ENCODE data around the gene TET3.

DNA sequence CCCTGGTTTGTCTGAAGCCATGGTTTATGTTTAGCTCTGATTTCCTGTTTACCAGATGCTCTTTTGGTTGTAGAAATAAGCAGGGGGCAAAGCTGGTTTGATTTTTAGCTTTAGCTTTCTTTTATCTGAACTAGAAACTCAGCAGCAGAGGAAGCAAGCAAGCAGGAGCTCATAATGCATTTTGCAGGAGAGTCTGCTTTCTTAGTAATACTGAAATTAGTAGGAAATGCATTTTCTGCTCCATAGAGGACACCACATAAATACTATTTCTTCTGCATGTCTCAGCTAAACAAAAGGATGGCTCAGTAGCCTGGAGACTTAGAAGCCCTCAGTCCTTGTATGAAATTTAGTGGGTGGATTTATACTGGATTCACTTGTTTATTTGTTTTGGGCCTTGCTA is 34.9 kb upstream of the TET3 start:
- TF ChIP-seq, protein P1, sequence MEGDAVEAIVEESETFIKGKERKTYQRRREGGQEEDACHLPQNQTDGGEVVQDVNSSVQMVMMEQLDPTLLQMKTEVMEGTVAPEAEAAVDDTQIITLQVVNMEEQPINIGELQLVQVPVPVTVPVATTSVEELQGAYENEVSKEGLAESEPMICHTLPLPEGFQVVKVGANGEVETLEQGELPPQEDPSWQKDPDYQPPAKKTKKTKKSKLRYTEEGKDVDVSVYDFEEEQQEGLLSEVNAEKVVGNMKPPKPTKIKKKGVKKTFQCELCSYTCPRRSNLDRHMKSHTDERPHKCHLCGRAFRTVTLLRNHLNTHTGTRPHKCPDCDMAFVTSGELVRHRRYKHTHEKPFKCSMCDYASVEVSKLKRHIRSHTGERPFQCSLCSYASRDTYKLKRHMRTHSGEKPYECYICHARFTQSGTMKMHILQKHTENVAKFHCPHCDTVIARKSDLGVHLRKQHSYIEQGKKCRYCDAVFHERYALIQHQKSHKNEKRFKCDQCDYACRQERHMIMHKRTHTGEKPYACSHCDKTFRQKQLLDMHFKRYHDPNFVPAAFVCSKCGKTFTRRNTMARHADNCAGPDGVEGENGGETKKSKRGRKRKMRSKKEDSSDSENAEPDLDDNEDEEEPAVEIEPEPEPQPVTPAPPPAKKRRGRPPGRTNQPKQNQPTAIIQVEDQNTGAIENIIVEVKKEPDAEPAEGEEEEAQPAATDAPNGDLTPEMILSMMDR (optimal IDR thresholded peaks at IDR 0.05 in 1 of 3, IDR thresholded peaks at IDR 0.05 in 1 of 3, conservative IDR thresholded peaks at IDR 0.05 in 1 of 3; ENCODE audit: extremely low read depth in 1 of 3, insufficient read depth in 2 of 3, low read length in 3 of 3): no peak
- TF ChIP-seq EZH2 (IDR thresholded peaks at IDR 0.05; ENCODE audit: low read length): no peak

Data from keratinocyte (primary cell).